ENCODE measurements around the gene PGR. TPM values are rescaled to one million over a fixed set of nuclear protein-coding genes. Genes with fewer than 3 reads are reported as not detected.

The PGR gene
- total RNA-seq, 1 donor from 2014 or later = not detected

GRCh38 chr11:101053492-101053891, 76.1 kb downstream of the PGR start:
- no peaks in the 10 kb centered on the region for H3K9me3 Mint-ChIP-seq (ENCODE audit: unreplicated experiment)
- peaks cover 2% of the 10 kb centered on the region for H3K27me3 Mint-ChIP-seq (ENCODE audit: unreplicated experiment)
- DNase-seq (ENCODE audit: low spot score) = no peak
- no peak for TF ChIP-seq CTCF (IDR thresholded peaks at IDR 0.05; ENCODE audit: unreplicated experiment)
- H3K4me3 Mint-ChIP-seq (ENCODE audit: unreplicated experiment) = no peak overlapping the region
- no peaks in the 10 kb centered on the region for H3K4me1 Mint-ChIP-seq (ENCODE audit: unreplicated experiment)
- no peak overlapping the region for H3K27ac Mint-ChIP-seq (ENCODE audit: unreplicated experiment)
- H3K36me3 Mint-ChIP-seq (ENCODE audit: low read depth, unreplicated experiment) = no peaks in the 10 kb centered on the region

- no peak overlapping the region for H3K27ac Mint-ChIP-seq (ENCODE audit: unreplicated experiment)
Observed at GRCh38 chr11:101051677-101052076, 77.9 kb downstream of the PGR start.

GRCh38 chr11:101049813-101050212, 79.8 kb downstream of the PGR start:
- Mint-ChIP-seq H3K27me3 (ENCODE audit: unreplicated experiment) (peaks cover 2% of the 10 kb centered on the region), H3K27ac (ENCODE audit: unreplicated experiment) (no peak overlapping the region), H3K36me3 (ENCODE audit: low read depth, unreplicated experiment) (no peaks in the 10 kb centered on the region), H3K4me3 (ENCODE audit: unreplicated experiment) (no peak overlapping the region), H3K4me1 (ENCODE audit: unreplicated experiment) (no peaks in the 10 kb centered on the region), H3K9me3 (ENCODE audit: unreplicated experiment) (no peaks in the 10 kb centered on the region)
- TF ChIP-seq CTCF (IDR thresholded peaks at IDR 0.05; ENCODE audit: unreplicated experiment) = no peak
- DNase-seq (ENCODE audit: low spot score) = no peak

More at GRCh38 chr11:101051677-101052076, 77.9 kb downstream of the PGR start:
- Mint-ChIP-seq H3K27me3 (ENCODE audit: unreplicated experiment) (peaks cover 2% of the 10 kb centered on the region), H3K9me3 (ENCODE audit: unreplicated experiment) (no peaks in the 10 kb centered on the region), H3K4me1 (ENCODE audit: unreplicated experiment) (no peaks in the 10 kb centered on the region), H3K4me3 (ENCODE audit: unreplicated experiment) (no peak overlapping the region), H3K36me3 (ENCODE audit: low read depth, unreplicated experiment) (no peaks in the 10 kb centered on the region)
- no peak for DNase-seq (ENCODE audit: low spot score)
- no peak for TF ChIP-seq CTCF (IDR thresholded peaks at IDR 0.05; ENCODE audit: unreplicated experiment)

GRCh38 chr11:101049123-101049522, 80.5 kb downstream of the PGR start:
- Mint-ChIP-seq H3K4me3 (ENCODE audit: unreplicated experiment) (no peak overlapping the region), H3K27me3 (ENCODE audit: unreplicated experiment) (peaks cover 2% of the 10 kb centered on the region), H3K27ac (ENCODE audit: unreplicated experiment) (no peak overlapping the region), H3K9me3 (ENCODE audit: unreplicated experiment) (no peaks in the 10 kb centered on the region), H3K36me3 (ENCODE audit: low read depth, unreplicated experiment) (no peaks in the 10 kb centered on the region), H3K4me1 (ENCODE audit: unreplicated experiment) (no peaks in the 10 kb centered on the region)
- no peak for TF ChIP-seq CTCF (IDR thresholded peaks at IDR 0.05; ENCODE audit: unreplicated experiment)
- DNase-seq (ENCODE audit: low spot score) = no peak

- no peak overlapping the region for H3K4me3 Mint-ChIP-seq (ENCODE audit: unreplicated experiment)
- H3K9me3 Mint-ChIP-seq (ENCODE audit: unreplicated experiment) = no peaks in the 10 kb centered on the region
- H3K27me3 Mint-ChIP-seq (ENCODE audit: unreplicated experiment) = peaks cover under 1% of the 10 kb centered on the region
- H3K27ac Mint-ChIP-seq (ENCODE audit: unreplicated experiment) = no peak overlapping the region
- no peak for TF ChIP-seq CTCF (IDR thresholded peaks at IDR 0.05; ENCODE audit: unreplicated experiment)
- H3K4me1 Mint-ChIP-seq (ENCODE audit: unreplicated experiment) = no peaks in the 10 kb centered on the region
- H3K36me3 Mint-ChIP-seq (ENCODE audit: low read depth, unreplicated experiment) = no peaks in the 10 kb centered on the region
- DNase-seq (ENCODE audit: low spot score) = no peak
Observed at GRCh38 chr11:101048479-101048878, 81.1 kb downstream of the PGR start.

Measured in endothelial cell (in vitro differentiated cells).